NCI-H510A treated with DMSO at 0.1 percent for 48 hours (cell line): ENCODE data around the gene FBXO41.

ENCODE experiments used
- DNase-seq: peaks from one replicate; lab custom pipeline; 2025; lab: John Stamatoyannopoulos, UW

Gene FBXO41

GRCh38 chr2:73210696-73211095 lies 73.6 kb downstream of the FBXO41 start:
- DNase-seq: no peak

DNA sequence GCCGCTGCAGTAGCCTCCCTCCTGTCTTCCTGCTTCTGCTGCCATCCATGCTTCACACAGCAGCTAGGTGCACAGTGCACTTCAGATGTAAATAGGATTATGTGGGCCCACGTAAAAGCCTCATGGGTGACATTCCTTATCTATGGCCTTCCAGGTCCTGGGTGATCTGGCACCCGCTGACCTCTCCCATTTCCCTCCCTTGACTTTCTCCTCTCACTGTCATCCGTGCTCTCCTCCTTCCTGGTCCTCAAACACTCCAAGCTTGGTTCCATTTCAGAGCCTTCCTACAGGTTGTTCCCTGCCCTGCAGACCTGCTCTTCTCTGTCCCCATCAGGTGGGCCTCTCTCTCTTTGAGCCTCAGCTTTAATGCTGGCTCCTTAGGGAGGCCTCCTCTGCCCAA lies 74.3 kb downstream of the FBXO41 start:
- DNase-seq: no peak

- no peak for DNase-seq
Measured at GRCh38 chr2:73208258-73208657, 76.0 kb downstream of the FBXO41 start.

GRCh38 chr2:73205611-73206010 lies 78.7 kb downstream of the FBXO41 start:
- no peak for DNase-seq
